NCI-H2196 treated with DMSO at 0.1 percent for 48 hours (cell line): Measurements from ENCODE around the gene PFN2.
"Not testable (repeated sequence)": the region's sequence is repeated elsewhere in the genome, so short reads cannot be mapped to it uniquely, and the experiment has no call there.

Experiments used
- DNase-seq: peaks from one replicate; lab custom pipeline; 2025; ENCODE audit not compliant: unreplicated experiment; lab: John Stamatoyannopoulos, UW

The PFN2 gene

DNA sequence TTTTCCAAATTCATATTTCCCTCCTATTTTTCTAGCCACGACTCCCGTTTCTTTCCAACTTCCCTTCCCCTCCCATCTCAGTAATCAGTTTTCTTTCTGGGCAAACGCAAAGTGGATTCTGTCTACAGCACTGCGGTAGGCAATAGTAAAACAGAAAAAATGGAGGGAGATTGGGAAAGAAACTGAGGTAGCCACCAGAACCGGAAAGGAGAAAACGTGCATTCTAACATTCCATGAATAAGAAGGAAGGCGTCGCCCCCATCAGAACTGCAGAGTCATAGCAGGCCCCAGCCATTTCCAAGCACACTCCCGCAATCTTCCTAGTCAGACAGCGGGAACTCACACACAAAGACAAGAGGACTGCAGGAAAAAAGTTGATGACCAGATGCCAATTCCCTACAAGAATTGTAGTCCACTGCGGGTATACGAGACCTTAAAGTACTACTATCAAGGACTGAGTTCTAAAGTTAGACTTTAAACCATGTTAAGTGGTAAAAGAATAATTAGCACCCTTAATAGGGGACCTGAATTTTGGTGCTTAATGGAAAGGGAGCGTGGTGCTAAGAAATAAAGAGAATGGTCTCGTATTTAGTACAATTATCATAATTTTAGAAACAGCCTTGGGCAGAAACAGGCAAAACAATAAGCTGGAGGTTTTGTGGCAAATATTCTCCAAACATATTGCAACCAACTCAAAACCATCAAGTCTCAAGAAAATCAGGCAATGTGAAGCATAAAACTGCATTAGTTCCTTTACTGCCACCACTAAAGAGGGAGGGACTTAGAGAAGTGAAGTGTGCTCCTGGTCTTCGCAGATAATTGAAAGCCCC, 1.4 kb downstream of the PFN2 start:
- peak; percentile 44 for DNase-seq

DNA sequence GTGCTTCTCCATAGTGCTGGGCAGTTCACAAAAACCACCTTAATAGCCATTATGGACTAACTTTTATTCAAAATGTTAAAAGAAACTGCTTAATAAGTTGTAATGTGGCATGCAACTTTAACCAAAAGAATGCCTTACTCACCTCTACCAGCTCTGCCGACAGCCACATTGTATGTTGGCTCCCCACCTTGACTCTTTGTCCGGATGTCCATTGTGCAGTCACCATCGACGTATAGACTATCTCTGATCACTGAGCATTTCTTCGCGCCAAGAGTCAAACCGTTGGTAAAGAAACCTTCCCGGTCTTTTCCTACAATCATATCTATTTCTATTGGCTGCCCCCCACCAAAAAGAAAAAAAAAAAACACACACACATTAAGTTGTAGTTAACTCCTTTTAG, 2.5 kb downstream of the PFN2 start:
- no peak for DNase-seq

DNA sequence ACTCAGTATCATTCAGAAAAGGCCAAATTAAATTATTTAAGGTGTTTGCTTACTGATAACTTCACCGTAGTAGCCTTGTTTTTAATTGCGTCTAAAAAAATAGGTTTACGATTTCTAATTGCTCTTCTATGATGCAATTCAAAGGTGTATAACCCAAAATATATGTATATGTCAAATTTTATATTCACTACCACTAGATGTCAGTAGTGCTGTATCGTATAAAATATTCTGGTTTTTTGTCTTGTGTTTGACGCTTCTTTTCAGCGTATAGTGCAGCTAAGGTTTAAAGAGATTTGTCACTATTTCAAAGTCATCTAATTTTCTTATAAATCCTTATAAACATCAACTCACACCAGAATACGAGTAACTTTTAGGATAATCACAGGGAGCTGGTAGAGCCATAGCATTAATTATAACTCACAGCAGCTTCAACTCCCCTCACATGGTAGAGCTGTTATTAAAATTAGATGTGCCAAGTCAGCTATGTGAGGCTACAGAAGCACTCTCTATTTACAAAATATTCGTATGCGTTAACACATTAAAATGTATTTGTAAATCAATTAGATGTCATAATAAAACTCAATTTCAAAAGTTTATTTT, 3.5 kb downstream of the PFN2 start:
- DNase-seq = peak; percentile 40

DNA sequence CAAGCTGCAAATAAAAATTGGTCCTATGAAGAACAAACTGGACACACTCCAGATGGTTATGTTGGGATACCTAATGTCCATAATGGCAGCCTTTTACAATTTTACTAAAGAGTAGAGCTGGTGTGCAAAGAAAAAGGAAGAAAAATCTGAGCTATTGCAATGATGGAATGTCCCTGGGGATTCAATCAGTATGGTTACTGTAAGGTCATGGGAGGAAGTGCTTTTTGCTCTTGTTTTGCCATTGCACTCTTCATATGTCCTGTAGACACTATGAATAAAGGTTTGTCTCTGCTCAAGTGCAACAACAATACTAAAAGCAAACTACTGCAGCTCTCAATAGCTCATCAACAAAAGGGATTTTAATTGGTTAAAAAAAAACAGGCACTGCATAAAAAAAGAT, 5.4 kb downstream of the PFN2 start:
- no peak for DNase-seq

DNA sequence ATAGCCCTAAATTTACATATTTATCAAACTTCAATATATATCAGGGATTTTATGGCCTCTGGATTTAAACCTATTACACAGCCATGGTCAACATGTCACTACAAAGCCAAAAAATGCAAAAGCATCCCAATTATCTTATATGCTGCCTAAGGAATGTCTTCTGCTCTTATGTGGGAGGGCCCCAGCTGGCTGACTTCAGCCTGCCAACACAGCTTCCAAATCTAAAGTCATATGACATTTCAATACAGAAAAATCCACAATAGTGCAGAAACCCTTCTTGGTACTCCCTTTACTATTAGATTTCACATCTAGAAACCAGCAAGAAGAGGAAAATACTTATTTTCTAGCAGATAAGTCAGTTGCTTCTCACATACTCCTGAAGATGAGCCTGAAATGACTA, 6.4 kb downstream of the PFN2 start:
- no peak for DNase-seq

DNA sequence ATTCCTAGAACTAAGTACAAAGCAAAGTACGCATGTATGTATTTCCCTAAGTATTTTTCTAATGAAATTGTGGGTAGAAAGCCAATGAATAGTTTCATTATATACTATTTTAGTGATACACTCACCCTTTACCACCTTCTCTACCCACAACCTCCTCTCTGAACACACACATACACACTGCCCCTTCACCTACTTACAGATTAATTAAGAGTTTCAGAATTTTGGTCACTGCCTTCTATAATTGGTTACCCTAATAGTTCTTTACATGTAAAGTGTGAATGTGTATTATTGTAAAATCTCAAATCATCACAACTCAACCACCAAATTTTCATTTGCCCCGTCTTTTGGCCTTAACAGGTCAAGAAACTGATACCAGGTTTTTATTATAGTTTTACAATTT, 7.2 kb downstream of the PFN2 start:
- DNase-seq = no peak

DNA sequence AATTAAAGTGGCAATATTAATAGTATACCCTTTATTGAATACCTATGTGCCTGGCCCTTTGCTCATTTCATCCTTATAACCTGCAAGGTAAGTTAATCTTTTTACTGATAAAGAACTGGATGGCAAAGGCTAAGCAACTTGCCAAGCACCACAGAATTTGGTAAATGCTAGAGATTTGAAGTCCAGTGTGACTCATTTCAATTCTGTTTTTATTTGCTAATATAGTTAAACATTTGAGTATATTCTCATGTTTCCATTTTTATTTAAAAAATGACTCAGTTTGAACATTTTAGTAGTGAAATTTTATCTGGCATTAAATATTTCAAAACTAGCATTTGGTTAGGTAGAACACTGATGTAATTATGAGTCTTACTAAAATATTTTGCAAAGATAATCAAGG, 11.3 kb downstream of the PFN2 start:
- no peak for DNase-seq

DNA sequence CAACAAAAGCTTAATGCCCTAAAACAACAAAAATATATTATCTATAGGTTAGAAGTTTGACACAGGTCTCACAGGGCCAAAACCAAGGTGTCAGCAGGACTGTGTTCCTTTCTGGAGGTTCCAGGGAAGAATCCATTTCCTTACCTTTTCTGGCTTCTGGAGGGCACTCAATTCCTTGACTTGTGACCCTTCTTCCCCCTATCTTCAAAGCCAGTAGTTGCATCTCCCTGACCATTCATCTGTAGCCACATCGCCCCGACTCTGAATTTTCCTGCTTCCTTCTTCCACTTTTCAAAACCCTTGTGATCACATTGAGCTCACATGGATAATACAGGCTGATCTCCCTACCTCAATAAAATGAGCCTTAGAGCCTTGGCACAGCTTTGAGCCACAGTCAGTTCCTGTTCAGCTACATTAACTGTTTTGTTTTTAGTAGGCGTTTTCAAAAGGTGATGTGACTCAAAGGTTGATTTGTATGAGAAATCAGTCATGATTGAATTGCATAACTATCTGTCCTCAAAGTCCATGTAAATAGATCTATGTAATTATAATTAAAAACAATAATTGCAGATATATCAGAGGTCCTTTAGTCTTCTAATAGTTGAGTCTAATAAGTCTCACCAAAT, 12.4 kb downstream of the PFN2 start:
- no peak for DNase-seq

DNA sequence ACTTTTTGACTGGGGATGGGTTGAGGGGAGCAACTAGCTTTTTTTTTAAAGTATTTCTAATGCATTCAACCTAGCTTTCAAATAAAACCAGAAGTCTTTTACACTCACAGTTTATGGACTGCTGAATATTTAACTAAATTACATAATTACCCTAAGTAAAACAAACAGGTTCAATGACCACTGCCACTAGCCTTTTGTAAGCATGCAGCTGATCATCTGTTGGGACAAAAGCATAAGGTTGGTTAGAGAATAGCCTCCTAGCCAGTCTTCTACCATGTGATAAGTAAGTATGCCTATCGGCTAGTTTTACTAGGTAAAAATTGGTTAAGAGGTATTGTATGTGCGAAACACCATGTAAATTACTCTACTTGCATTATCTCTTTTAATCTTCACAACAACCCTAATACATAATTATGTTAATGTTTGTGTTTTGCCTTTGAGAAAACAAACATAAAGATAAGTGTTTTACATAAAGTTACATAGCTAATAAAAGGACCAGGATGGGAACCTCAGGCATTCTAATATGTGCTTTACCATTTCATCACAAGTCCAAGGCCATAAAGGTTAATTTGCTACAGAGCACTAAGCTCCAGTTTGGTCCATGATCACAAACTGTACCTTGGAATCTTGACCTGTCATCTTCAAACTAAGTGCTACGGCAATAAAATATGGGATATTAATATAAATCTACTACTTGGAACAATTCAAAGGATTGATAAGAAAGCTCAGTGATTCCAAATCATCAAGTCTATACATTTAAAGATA, 13.2 kb downstream of the PFN2 start:
- no peak for DNase-seq

DNA sequence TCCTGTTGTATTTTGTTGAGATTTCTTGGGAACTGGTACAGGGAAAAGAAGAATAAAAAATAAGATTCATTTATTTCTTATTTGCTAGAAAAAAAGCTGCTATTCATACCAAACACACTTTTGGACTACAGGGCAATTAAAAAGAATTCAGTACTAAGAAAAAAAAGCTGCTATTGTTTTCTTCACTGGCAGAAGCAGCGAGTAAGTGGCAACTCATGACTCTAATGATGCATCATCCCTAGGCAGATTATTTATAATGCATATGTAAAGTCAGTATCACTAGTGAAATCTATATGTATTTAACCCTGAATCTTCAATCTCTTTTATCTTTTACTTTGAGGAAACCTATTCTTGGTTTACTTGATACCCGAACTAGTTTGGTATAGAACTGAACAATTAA, 15.2 kb downstream of the PFN2 start:
- no peak for DNase-seq

DNA sequence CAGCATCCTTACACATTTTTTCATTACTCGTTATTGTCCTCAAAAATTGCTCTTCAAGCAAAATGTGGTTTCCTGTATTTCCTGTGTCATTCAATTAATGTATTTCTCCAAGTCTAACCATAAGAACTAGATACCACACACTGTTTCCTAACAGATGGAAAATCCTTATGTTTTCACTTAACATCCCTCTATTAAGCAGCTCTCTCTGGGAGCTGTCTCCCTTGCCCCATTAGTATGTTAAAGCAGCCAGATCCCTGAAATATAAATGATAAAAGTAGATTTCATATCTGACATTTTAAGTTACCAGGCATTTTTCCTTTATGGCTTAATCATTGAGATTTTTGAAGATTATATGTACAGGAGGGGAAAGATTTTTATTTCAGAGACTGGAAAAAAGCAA, 15.9 kb downstream of the PFN2 start:
- DNase-seq = no peak

DNA sequence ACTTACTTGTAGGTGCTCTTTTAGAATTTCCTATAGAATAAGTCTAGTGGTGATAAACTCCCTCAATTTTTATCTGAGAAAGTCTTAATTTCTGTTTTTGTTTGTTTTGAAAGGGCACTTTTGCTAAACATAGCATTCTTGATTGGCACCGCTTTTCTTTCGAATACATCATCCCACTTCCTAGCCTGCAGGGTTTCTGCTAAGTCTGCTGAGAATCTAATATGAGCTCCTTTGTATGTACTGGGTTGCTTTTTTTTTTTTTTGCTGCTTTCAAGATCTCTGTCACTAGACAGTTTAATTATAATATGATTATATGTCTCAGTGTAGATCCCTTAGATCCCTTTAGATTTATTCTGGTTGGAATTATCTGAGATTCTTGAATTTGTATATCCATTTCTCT, 21.5 kb downstream of the PFN2 start:
- no peak for DNase-seq

DNA sequence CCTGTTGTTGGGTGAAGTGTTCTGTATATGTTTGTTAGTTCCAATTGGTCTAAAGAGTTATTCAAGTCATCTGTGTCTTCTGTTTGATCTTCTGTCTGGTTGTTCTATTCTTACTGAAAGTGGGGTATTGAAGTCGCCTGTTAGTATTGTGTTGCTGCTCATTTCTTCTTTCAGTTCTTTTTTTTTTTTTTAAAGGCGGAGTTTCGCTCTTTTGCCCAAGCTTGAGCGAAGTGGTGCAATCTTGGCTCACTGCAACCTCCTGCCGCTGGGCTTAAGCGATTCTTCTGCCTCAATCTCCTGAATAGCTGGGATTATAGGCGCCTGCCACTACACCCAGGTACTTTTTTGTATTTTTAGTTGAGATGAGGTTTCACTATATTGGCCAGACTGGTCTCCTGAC, 23.5 kb downstream of the PFN2 start:
- DNase-seq = no peak

DNA sequence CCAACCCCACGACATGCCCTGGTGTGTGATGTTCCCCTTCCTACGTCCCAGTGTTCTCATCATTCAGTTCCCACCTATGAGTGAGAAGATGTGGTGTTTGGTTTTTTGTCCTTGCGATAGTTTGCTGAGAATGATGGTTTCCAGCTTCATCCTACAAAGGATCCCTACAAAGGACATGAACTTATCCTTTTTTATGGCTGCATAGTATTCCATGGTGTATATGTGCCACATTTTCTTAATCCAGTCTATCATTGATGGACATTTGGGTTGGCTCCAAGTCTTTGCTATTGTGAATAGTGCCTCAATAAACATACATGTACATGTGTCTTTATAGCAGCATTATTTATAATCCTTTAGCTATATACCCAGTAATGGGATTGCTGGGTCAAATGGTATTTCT, 26.7 kb downstream of the PFN2 start:
- not testable (repeated sequence) for DNase-seq

DNA sequence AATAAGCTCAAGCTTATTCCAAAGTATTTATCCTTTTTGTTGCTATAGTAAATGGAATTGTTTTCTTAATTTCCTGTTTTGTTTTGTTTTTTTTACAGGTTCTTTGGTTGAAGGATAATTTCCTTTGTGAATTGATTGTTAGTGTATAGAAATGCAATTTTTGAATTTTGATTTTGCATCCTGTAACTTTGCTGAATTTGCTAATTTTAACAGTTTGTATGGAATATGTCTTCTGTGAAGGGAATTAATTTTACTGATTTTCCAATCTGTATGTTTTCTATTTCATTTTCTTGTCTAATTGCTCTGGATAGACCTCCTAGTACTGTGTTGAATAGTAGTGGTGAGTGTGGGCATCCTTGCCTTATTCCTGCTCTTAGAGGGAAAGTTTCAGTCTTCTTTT, 28.3 kb downstream of the PFN2 start:
- no peak for DNase-seq

DNA sequence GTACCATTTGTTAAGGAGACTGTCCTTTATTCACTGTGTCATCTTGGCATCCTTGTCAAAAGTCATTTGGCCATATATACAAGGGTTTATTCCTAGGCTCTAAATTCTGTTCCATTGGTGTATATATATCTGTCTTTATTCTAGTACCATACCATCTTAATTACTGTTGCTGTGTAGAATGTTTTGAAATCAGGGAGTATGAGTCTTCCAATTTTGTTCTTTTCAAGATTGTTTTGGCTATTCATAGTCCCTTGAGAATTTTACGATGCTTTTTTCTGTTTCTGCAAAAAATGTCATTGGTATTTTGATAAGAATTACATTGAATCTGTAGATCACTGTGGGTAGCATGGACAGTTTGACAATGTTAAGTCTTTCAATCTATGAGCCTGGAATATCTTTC, 28.7 kb downstream of the PFN2 start:
- DNase-seq = no peak

DNA sequence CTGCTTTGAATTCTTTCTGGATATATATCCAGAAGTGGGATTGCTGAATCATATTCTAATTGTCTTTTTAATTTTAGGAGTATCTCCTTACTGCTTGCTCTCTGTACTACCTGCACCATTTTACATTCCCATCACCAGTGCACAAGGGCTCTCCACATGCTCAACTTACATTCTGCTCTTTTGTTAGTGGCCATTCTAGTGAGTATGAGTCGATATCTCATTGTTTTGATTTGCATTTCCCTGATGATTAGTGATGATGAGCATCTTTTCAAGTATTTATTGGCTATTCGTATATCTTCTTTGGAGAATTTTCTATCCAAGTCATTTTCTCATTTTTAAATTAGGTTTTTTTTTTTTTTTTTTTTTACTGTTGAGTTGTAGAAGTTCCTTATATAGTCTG, 29.5 kb downstream of the PFN2 start:
- no peak for DNase-seq

DNA sequence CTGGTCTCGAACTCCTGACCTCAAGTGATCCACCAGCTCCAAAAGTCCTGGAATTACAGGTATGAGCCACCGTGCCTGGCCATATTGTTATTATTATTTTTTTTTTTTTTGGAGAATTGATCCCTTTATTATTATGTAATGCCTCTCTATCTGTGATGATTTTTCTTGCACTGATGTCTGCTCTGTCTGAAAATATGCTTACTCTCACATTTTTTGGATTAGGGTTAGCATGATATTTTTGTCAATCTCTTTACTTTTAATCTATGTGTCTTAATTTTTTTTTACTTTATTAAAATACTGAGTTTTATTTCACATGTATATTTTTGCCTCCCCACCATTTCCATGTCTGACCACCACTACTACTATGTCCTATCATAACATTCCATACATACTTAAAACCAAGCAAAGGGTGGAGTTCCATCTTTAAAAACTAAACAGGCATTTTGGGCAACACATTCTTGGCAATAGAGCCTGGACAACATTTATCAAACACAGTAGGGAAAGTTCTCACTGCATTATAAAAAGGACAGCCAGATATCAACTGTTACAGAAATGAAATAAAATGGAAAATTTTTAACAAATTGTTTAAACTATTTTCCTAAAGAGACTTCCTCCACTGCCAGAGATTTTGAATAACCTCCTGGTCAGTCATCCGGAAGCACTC, 32.2 kb downstream of the PFN2 start:
- not testable (repeated sequence) for DNase-seq

DNA sequence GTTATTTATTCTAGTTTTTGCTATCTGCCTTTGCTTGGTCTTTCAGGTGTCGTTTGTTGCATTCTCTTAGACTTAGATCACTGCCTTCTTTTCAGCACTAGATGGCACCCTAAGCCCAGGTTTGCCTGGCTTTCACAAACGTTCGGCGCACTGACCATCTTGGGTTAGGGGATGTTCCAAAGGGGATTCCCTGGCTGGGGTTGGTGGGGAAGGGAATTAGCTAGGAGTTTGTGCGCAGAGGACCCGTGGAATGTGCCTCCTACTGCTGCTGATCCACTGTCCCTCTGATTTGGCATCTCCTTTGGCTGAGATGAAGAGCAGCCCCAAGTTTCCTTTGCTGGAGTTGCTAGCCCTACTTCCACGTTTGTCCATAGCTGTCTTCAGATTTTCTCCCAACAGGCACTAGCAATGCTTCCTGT, 33.9 kb downstream of the PFN2 start:
- DNase-seq = peak; percentile 16

DNA sequence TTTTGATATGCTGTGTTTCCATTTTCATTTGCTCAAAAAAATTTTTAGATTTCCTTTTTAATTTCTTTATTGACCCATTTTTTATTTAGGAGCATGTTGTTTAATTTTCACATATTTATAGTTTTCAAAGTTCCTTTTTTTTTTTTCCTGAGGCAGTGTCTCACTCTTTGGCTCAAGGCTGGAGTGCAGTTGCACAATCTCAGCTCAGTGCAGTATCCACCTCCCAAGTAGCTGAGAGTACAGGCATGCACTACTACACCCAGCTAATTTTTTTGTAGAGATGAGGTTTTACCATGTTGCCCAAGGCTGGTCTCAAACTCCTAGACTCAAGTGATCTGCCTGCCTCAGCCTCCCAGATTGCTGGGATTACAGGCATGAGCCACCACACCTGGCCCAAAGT, 36.2 kb downstream of the PFN2 start:
- DNase-seq = no peak

DNA sequence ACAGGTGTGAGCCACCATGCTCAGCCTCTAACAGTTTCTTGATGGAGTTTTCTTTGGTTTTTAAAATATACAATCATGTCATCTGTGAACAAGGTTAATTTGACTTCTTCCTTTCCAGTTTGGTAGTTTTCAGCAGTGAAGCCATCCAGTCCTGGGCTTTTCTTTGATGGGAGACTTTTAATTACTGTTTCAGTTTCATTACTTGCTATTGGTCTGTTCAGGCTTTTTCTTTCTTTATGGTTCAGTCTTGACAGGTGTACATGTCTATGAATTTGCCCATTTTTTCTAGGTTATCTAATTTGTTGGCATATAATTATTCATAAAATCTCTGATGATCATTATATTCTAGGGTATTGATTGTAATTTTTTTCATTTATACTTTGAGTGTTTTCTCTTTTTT, 36.8 kb downstream of the PFN2 start:
- DNase-seq = no peak
